OCI-LY3 (cell line): ENCODE measurements around the gene TUBE1.
"Not testable (repeated sequence)": the region's sequence is repeated elsewhere in the genome, so short reads cannot be mapped to it uniquely, and the experiment has no call there.

Experiments used
- H2AFZ ChIP-seq: fragments of 200-600, 300-600 bp; shearing (Covaris generic); 2 replicates; pipeline ENCODE4 v1.6.0; 2014; ENCODE audit warnings: antibody characterized with exemption, low read depth, low read length
- H3K27ac ChIP-seq: fragments of 200-600, 300-600 bp; sonication (generic); 2 replicates; pipeline ENCODE4 v1.5.1; 2014; ENCODE audit warnings: mild to moderate bottlenecking, low read length, moderate library complexity, mixed read lengths
- H3K27me3 ChIP-seq: fragments of 200-600, 300-600 bp; sonication (generic); 2 replicates; pipeline ENCODE4 v1.6.1; 2014; ENCODE audit warnings: low read depth, low read length, mixed read lengths
- H3K36me3 ChIP-seq: fragments of 200-600, 300-600 bp; sonication (generic); replicated peaks from 2 replicates; pipeline ENCODE3; 2014; ENCODE audit warnings: low read depth, low read length, mixed read lengths
- H3K4me1 ChIP-seq: fragments of 300-600, 200-600 bp; sonication (generic); 2 replicates; pipeline ENCODE4 v1.6.1; 2014; ENCODE audit warnings: low read length, mixed read lengths
- H3K4me2 ChIP-seq: fragments of 200-600, 300-600 bp; sonication (generic); 2 replicates; pipeline ENCODE4 v1.6.1; 2014; ENCODE audit warnings: low read length, mixed read lengths
- H3K4me3 ChIP-seq: fragments of 300-600, 200-600 bp; sonication (generic); 2 replicates; pipeline ENCODE4 v1.5.1; 2014; ENCODE audit warnings: antibody characterized with exemption, mild to moderate bottlenecking, low read length, moderate library complexity
- H3K79me2 ChIP-seq: fragments of 300-600, 200-600 bp; shearing (Covaris generic); 2 replicates; pipeline ENCODE4 v1.6.1; 2014; ENCODE audit warnings: mild to moderate bottlenecking, low read length, mixed read lengths
- H3K9ac ChIP-seq: fragments of 300-600, 200-600 bp; shearing (Covaris generic); 2 replicates; pipeline ENCODE4 v1.6.0; 2014; ENCODE audit warnings: mild to moderate bottlenecking, low read length, moderate library complexity
- H3K9me3 ChIP-seq: fragments of 200-600, 300-600 bp; shearing (Covaris generic); 2 replicates; pipeline ENCODE4 v1.6.1; 2014; ENCODE audit warnings: low read length, mixed read lengths; ENCODE audit not compliant: insufficient read depth
- H4K20me1 ChIP-seq: fragments of 200-600, 300-600 bp; sonication (generic); 2 replicates; pipeline ENCODE4 v1.6.1; 2016; ENCODE audit warnings: low read length, mixed read lengths; ENCODE audit not compliant: insufficient read depth
- EZH2phosphoT487 ChIP-seq: fragments of 200-600 bp; shearing (Covaris generic); IDR thresholded peaks from 2 replicates; pipeline ENCODE4 v1.6.1; 2018; ENCODE audit warnings: antibody characterized with exemption, mixed run types, low read depth
- TF ChIP-seq, protein P1 (sequence below): fragments of 200-600, 300-600 bp; sonication (generic); IDR thresholded peaks from 2 replicates; pipeline ENCODE4 v1.5.1; 2014; ENCODE audit warnings: antibody characterized with exemption, low read length, low read depth

TUBE1 gene

DNA sequence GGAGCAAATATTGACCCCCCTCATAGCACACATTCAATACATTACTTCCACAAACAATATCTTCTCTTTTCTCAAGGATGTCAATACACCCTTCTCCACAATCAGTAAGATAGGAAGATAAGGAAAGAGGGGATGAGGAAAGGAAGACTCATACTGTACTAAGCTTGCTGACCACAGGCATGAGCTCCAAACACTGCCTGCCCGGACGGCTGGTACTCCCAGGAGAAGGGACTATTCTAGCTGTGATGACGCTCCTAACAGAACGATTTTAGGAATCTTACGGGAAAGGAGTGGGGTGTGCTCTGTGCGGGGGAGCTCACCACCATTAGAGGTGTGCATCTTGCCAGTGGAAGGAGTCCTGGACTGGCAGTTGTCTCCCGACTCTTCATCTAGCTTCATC is 37.3 kb downstream of the TUBE1 start:
- H3K4me1 ChIP-seq = no peaks in the 10 kb centered on the region
- no peak overlapping the region for H3K9ac ChIP-seq
- H3K4me3 ChIP-seq = no peak overlapping the region
- no peak overlapping the region for H3K4me2 ChIP-seq
- no peaks in the 10 kb centered on the region for H4K20me1 ChIP-seq
- H3K27me3 ChIP-seq = no peaks in the 10 kb centered on the region
- H3K36me3 ChIP-seq = no peaks in the 10 kb centered on the region
- H3K9me3 ChIP-seq = no peaks in the 10 kb centered on the region
- no peaks in the 10 kb centered on the region for H3K79me2 ChIP-seq
- no peak for TF ChIP-seq EZH2phosphoT487
- no peak overlapping the region for H3K27ac ChIP-seq
- no peak overlapping the region for H2AFZ ChIP-seq

DNA sequence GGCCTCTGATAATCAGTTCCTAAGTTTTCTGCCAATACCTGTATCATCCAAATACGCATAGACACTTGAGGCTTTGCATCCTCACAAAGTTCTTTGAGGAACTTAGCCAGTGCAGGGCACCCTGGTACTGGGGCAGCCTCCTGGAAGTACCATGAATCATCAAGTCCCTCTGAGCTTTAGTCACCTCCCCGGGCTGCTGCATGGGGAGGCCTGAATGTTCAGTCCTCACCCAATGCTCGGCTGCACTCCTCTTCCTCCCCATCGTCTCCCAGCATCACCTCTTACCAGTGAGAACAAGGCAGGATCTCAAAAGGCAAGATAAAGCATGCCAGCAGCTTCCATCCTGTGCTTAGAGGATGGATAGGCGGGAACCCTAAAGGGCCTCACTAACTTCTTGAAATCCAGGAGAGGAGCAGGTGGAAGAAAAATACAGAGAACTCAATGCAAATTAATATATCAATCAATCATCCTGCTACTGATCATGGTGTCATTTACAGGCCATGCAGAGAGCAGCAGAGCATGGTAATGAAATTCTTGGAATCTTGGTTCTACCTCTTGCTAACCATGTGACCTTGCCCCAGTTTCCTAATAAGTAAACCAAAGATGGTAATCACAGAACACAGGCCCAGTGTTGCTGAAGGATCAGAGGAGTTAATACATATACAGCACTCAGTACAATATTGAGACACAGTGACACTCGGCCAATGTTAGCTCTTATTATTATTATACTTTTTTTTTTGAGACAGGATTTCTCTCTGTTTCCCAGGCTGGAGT is 38.1 kb downstream of the TUBE1 start:
- Histone ChIP-seq H4K20me1 (no peaks in the 10 kb centered on the region), H3K36me3 (no peaks in the 10 kb centered on the region)

DNA sequence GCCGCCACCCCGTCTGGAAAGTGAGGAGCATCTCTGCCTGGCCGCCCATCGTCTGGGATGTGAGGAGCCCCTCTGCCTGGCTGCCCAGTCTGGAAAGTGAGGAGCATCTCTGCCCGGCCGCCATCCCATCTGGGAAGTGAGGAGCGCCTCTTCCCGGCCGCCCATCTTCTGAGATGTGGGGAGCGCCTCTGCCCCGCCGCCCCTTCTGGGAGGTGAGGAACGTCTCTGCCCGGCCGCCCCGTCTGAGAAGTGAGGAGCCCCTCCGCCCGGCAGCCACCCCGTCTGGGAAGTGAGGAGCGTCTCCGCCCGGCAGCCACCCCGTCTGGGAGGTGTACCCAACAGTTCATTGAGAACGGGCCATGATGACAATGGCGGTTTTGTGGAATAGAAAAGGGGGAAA is 39.8 kb downstream of the TUBE1 start:
- not testable (repeated sequence) for H3K36me3 ChIP-seq, H4K20me1 ChIP-seq, H3K4me3 ChIP-seq, H3K9me3 ChIP-seq, H2AFZ ChIP-seq, H3K27me3 ChIP-seq, H3K4me1 ChIP-seq, H3K9ac ChIP-seq, H3K4me2 ChIP-seq, H3K79me2 ChIP-seq, H3K27ac ChIP-seq

More for the DNA sequence above, 38.1 kb downstream of the TUBE1 start:
- no peaks in the 10 kb centered on the region for H3K4me1 ChIP-seq
- no peak overlapping the region for H3K4me2 ChIP-seq
- H3K27ac ChIP-seq = no peak overlapping the region
- TF ChIP-seq EZH2phosphoT487 = no peak
- TF ChIP-seq, protein P1, sequence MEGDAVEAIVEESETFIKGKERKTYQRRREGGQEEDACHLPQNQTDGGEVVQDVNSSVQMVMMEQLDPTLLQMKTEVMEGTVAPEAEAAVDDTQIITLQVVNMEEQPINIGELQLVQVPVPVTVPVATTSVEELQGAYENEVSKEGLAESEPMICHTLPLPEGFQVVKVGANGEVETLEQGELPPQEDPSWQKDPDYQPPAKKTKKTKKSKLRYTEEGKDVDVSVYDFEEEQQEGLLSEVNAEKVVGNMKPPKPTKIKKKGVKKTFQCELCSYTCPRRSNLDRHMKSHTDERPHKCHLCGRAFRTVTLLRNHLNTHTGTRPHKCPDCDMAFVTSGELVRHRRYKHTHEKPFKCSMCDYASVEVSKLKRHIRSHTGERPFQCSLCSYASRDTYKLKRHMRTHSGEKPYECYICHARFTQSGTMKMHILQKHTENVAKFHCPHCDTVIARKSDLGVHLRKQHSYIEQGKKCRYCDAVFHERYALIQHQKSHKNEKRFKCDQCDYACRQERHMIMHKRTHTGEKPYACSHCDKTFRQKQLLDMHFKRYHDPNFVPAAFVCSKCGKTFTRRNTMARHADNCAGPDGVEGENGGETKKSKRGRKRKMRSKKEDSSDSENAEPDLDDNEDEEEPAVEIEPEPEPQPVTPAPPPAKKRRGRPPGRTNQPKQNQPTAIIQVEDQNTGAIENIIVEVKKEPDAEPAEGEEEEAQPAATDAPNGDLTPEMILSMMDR = no peak
- H3K9me3 ChIP-seq = no peaks in the 10 kb centered on the region
- no peaks in the 10 kb centered on the region for H3K79me2 ChIP-seq
- H3K9ac ChIP-seq = no peak overlapping the region
- H2AFZ ChIP-seq = no peak overlapping the region
- H3K27me3 ChIP-seq = no peaks in the 10 kb centered on the region
- H3K4me3 ChIP-seq = no peak overlapping the region

DNA sequence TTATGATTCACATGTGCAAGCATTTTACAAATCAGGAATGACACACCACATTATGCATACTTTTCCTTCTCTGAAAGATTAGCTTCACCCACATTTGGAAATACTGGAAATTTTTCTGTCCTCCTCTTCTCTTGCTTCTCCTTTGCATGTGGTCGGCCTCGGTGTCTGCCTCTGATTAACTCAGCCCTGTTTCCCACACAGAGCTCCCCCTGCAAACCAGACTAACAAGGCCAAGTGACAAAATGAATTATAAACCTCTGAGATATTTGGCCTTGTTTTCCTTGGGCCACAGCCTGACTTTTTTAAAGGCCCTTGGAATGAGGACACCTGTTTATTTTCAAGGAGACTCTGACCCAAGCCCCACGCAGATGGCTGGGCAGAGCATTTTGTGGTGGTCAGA is 42.4 kb downstream of the TUBE1 start:
- Histone ChIP-seq H3K4me3 (no peak overlapping the region), H2AFZ (no peak overlapping the region), H3K4me2 (no peak overlapping the region), H3K9me3 (no peaks in the 10 kb centered on the region), H4K20me1 (no peaks in the 10 kb centered on the region), H3K79me2 (no peaks in the 10 kb centered on the region), H3K27ac (no peak overlapping the region), H3K4me1 (peaks cover 5% of the 10 kb centered on the region; the same call in 1 of the 2 replicates), H3K27me3 (no peaks in the 10 kb centered on the region), H3K36me3 (no peaks in the 10 kb centered on the region), H3K9ac (no peak overlapping the region)
- TF ChIP-seq, protein P1 = no peak
- no peak for TF ChIP-seq EZH2phosphoT487

DNA sequence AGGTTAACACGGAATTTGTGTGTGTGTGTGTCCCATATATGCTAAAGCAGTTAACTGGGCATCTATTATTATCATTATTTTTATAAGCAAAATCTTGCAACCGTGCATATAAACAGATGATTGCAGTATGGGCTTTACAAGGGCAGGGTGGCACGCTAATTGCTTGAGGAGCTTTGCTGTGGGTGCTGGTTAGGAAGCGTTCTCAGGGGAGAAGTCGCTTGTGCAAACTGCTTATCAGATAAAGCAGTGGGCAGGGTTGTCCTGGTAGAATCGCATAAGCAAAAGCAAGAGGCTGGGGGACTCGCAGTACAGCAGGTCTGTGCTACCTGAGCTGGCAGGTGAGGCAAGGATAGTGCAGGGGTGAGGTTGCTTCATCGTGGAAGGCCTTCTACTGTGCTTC is 43.1 kb downstream of the TUBE1 start:
- no peak for TF ChIP-seq EZH2phosphoT487
- TF ChIP-seq, protein P1 = no peak
- H3K4me2 ChIP-seq = no peak overlapping the region
- no peak overlapping the region for H2AFZ ChIP-seq
- H3K9ac ChIP-seq = no peak overlapping the region
- peaks cover 5% of the 10 kb centered on the region; the same call in 1 of the 2 replicates for H3K4me1 ChIP-seq
- no peaks in the 10 kb centered on the region for H3K79me2 ChIP-seq
- H3K9me3 ChIP-seq = no peaks in the 10 kb centered on the region
- H4K20me1 ChIP-seq = no peaks in the 10 kb centered on the region
- H3K36me3 ChIP-seq = no peaks in the 10 kb centered on the region
- no peak overlapping the region for H3K4me3 ChIP-seq
- no peaks in the 10 kb centered on the region for H3K27me3 ChIP-seq
- no peak overlapping the region for H3K27ac ChIP-seq
